ENCODE results near the gene RINL.

- TF ChIP-seq CTCF (IDR thresholded peaks at IDR 0.05; ENCODE audit: low read length) = no peak
- no peak for TF ChIP-seq EZH2 (IDR thresholded peaks at IDR 0.05; ENCODE audit: borderline replicate concordance, low read length)
These were observed 38.1 kb downstream of the RINL start for GRCh38 chr19:38839816-38840582.

Data from OCI-LY1 (cell line).